Stimulated activated CD4-positive, alpha-beta T cell treated with anti-CD3 and anti-CD28 coated beads, Interleukin-4, amount 100 ng/mL, for 48 hours (primary cell): ENCODE measurements around the gene ZNF133.
"Not testable (repeated sequence)": the region's sequence is repeated elsewhere in the genome, so short reads cannot be mapped to it uniquely, and the experiment has no call there.

Experiments
- DNase-seq, 2 donors: peaks; one replicate each; pipeline ENCODE4 v3.0.0-alpha.2; 2020; ENCODE audit warnings: low read depth in 2 of 2

Gene ZNF133

GRCh38 chr20:18284805-18285533 lies 3.4 kb upstream of the ZNF133 start:
- DNase-seq, result no peak

- DNase-seq, result no peak
These were observed 797 bp upstream of the ZNF133 start for GRCh38 chr20:18287546-18287914.

GRCh38 chr20:18288749-18289267 lies 481 bp downstream of the ZNF133 start:
- no peak for DNase-seq

GRCh38 chr20:18289306-18289705 lies 979 bp downstream of the ZNF133 start:
- DNase-seq, result no peak

- no peak for DNase-seq
These were observed 11.0 kb downstream of the ZNF133 start for GRCh38 chr20:18299364-18299763.

- no peak for DNase-seq
These were observed 16.3 kb downstream of the ZNF133 start for GRCh38 chr20:18304618-18305017.

- DNase-seq, result no peak
These were observed 19.0 kb downstream of the ZNF133 start for GRCh38 chr20:18307301-18307700.

GRCh38 chr20:18310051-18310450 lies 21.7 kb downstream of the ZNF133 start:
- DNase-seq, result no peak

- no peak for DNase-seq
These were observed 22.3 kb downstream of the ZNF133 start for GRCh38 chr20:18310592-18310991.

GRCh38 chr20:18312723-18313122 lies 24.4 kb downstream of the ZNF133 start:
- DNase-seq, result no peak

GRCh38 chr20:18313411-18313810 lies 25.1 kb downstream of the ZNF133 start:
- no peak for DNase-seq

GRCh38 chr20:18314786-18315406 lies 26.6 kb downstream of the ZNF133 start:
- DNase-seq, result no peak

GRCh38 chr20:18316166-18316565 lies 27.8 kb downstream of the ZNF133 start:
- no peak for DNase-seq

- DNase-seq, result no peak
These were observed 33.0 kb downstream of the ZNF133 start for GRCh38 chr20:18321316-18321715.

GRCh38 chr20:18321976-18322950 lies 33.9 kb downstream of the ZNF133 start:
- no peak for DNase-seq

GRCh38 chr20:18323705-18324104 lies 35.4 kb downstream of the ZNF133 start:
- no peak for DNase-seq

- DNase-seq, result no peak
These were observed 36.3 kb downstream of the ZNF133 start for GRCh38 chr20:18324596-18325089.

GRCh38 chr20:18326990-18327389 lies 38.7 kb downstream of the ZNF133 start:
- DNase-seq, result no peak

GRCh38 chr20:18331694-18332093 lies 43.4 kb downstream of the ZNF133 start:
- DNase-seq, result no peak

- DNase-seq, result not testable (repeated sequence)
These were observed 61.4 kb downstream of the ZNF133 start for GRCh38 chr20:18349749-18350148.

- no peak for DNase-seq
These were observed 71.5 kb downstream of the ZNF133 start for GRCh38 chr20:18359854-18360253.

- DNase-seq, result no peak
These were observed 72.3 kb downstream of the ZNF133 start for GRCh38 chr20:18360635-18361034.
